H9 (cell line): ENCODE data around the gene FRMD1. TPM values are rescaled to one million over a fixed set of nuclear protein-coding genes. Genes with fewer than 3 reads are reported as not detected.

Experiments used
- DNase-seq: peaks from one replicate; pipeline ENCODE4 v3.0.0-alpha.2; 2017
- H2AFZ ChIP-seq: one replicate; pipeline ENCODE4 v1.6.1; 2013; ENCODE audit warnings: mild to moderate bottlenecking, low read length, control low read depth, moderate library complexity
- H2AK5ac ChIP-seq: 2 replicates; pipeline ENCODE4 v1.6.1; 2013; ENCODE audit warnings: low read length, control low read depth, mixed read lengths; ENCODE audit not compliant: insufficient read length
- H2BK120ac ChIP-seq: one replicate; pipeline ENCODE4 v1.6.1; 2013; ENCODE audit warnings: low read depth, mild to moderate bottlenecking, low read length, control low read depth, inconsistent platforms; ENCODE audit not compliant: poor library complexity, severe bottlenecking
- H2BK12ac ChIP-seq: 2 replicates; pipeline ENCODE4 v1.6.1; 2013; ENCODE audit warnings: low read length, control low read depth, mixed read lengths, low read depth; ENCODE audit not compliant: insufficient read length
- H2BK15ac ChIP-seq: 2 replicates; pipeline ENCODE4 v1.6.1; 2013; ENCODE audit warnings: low read depth, low read length, control low read depth
- H2BK20ac ChIP-seq: one replicate; pipeline ENCODE4 v1.6.1; 2013; ENCODE audit warnings: low read depth, mild to moderate bottlenecking, low read length, control low read depth, inconsistent platforms; ENCODE audit not compliant: poor library complexity, severe bottlenecking
- H2BK5ac ChIP-seq: 2 replicates; pipeline ENCODE4 v1.6.1; 2013; ENCODE audit warnings: low read length, control low read depth, mixed read lengths; ENCODE audit not compliant: insufficient read length
- H3K14ac ChIP-seq: 2 replicates; pipeline ENCODE4 v1.6.1; 2013; ENCODE audit warnings: low read length, control low read depth; ENCODE audit not compliant: insufficient read depth
- H3K18ac ChIP-seq: 2 replicates; pipeline ENCODE4 v1.6.1; 2013; ENCODE audit warnings: low read depth, mild to moderate bottlenecking, mixed read lengths, low read length, control low read depth; ENCODE audit not compliant: insufficient read length
- H3K23ac ChIP-seq: 2 replicates; pipeline ENCODE4 v1.6.1; 2013; ENCODE audit warnings: low read length, control low read depth, mixed read lengths, low read depth; ENCODE audit not compliant: insufficient read length
- H3K23me2 ChIP-seq: 2 replicates; pipeline ENCODE4 v1.6.1; 2013; ENCODE audit warnings: low read depth, mild to moderate bottlenecking, mixed read lengths, low read length, control low read depth; ENCODE audit not compliant: insufficient read length, poor library complexity, severe bottlenecking
- H3K27ac ChIP-seq: 2 replicates; pipeline ENCODE4 v1.5.1; 2013; ENCODE audit warnings: low read length, control low read depth, mixed read lengths, low read depth; ENCODE audit not compliant: insufficient read length
- H3K27me3 ChIP-seq: 2 replicates; pipeline ENCODE4 v1.6.1; 2013; ENCODE audit warnings: low read length, control low read depth, inconsistent platforms; ENCODE audit not compliant: insufficient read depth
- H3K4ac ChIP-seq: 2 replicates; pipeline ENCODE4 v1.6.1; 2013; ENCODE audit warnings: low read depth, mild to moderate bottlenecking, control low read depth, inconsistent platforms, low read length, moderate library complexity
- H3K4me1 ChIP-seq: 2 replicates; pipeline ENCODE4 v1.6.1; 2013; ENCODE audit warnings: low read length, control low read depth, inconsistent platforms; ENCODE audit not compliant: insufficient read depth
- H3K4me2 ChIP-seq: 2 replicates; pipeline ENCODE4 v1.6.1; 2013; ENCODE audit warnings: low read length, control low read depth, mixed read lengths; ENCODE audit not compliant: insufficient read length, insufficient read depth
- H3K56ac ChIP-seq: 2 replicates; pipeline ENCODE4 v1.6.1; 2013; ENCODE audit warnings: low read depth, mild to moderate bottlenecking, mixed read lengths, low read length, control low read depth; ENCODE audit not compliant: insufficient read length
- H3K79me1 ChIP-seq: 2 replicates; pipeline ENCODE4 v1.6.1; 2013; ENCODE audit warnings: low read depth, mild to moderate bottlenecking, moderate library complexity, low read length, control low read depth, inconsistent platforms; ENCODE audit not compliant: insufficient read depth, poor library complexity, severe bottlenecking
- H3K79me2 ChIP-seq: 2 replicates; pipeline ENCODE4 v1.6.1; 2013; ENCODE audit warnings: low read length, control low read depth, inconsistent platforms; ENCODE audit not compliant: insufficient read depth
- H3K9ac ChIP-seq: 2 replicates; pipeline ENCODE4 v1.6.1; 2013; ENCODE audit warnings: low read length, control low read depth, mixed read lengths; ENCODE audit not compliant: insufficient read length; ENCODE audit errors: extremely low read depth
- H3K9me3 ChIP-seq: one replicate; pipeline ENCODE4 v1.6.1; 2013; ENCODE audit warnings: low read depth, low read length, inconsistent platforms; ENCODE audit not compliant: control insufficient read depth
- H3T11ph ChIP-seq: one replicate; pipeline ENCODE4 v1.6.1; 2013; ENCODE audit warnings: mild to moderate bottlenecking, low read length, control low read depth, inconsistent platforms
- H4K20me1 ChIP-seq: one replicate; pipeline ENCODE4 v1.6.1; 2013; ENCODE audit not compliant: control insufficient read depth, insufficient read length, insufficient read depth
- H4K5ac ChIP-seq: 2 replicates; pipeline ENCODE4 v1.6.1; 2013; ENCODE audit warnings: low read depth, mild to moderate bottlenecking, mixed read lengths, low read length, control low read depth; ENCODE audit not compliant: insufficient read length
- H4K8ac ChIP-seq: replicated peaks from 2 replicates; pipeline ENCODE4 v1.6.1; 2013; ENCODE audit warnings: low read length, control low read depth, mixed read lengths, low read depth; ENCODE audit not compliant: insufficient read length
- H4K91ac ChIP-seq: 2 replicates; pipeline ENCODE4 v1.6.1; 2013; ENCODE audit warnings: low read depth, mild to moderate bottlenecking, moderate library complexity, mixed read lengths, low read length, control low read depth; ENCODE audit not compliant: insufficient read length
- H3K27ac Mint-ChIP-seq, 3 experiments: 2 replicates in 2 of 3; 3 replicates in 1 of 3; pipeline ENCODE4 v1.8.0; 2020 to 2021; ENCODE audit warnings: mixed read lengths in 3 of 3, mild to moderate bottlenecking in 1 of 3, moderate library complexity in 1 of 3
- H3K27me3 Mint-ChIP-seq: 2 replicates; pipeline ENCODE4 v1.8.0; 2021; ENCODE audit warnings: low read depth, mild to moderate bottlenecking, moderate library complexity, mixed read lengths
- H3K36me3 Mint-ChIP-seq, 3 experiments: 2 replicates in 2 of 3; 3 replicates in 1 of 3; pipeline ENCODE4 v1.8.0; 2020 to 2021; ENCODE audit warnings: low read depth in 3 of 3, mixed read lengths in 3 of 3; ENCODE audit not compliant: insufficient read depth in 1 of 3
- H3K4me1 Mint-ChIP-seq, 2 experiments: 2 replicates each; pipeline ENCODE4 v1.8.0; 2020; ENCODE audit warnings: mixed read lengths in 2 of 2
- H3K4me3 Mint-ChIP-seq, 2 experiments: 2 replicates in 1 of 2; 3 replicates in 1 of 2; pipeline ENCODE4 v1.8.0; 2020 to 2021; ENCODE audit warnings: mild to moderate bottlenecking in 2 of 2, mixed read lengths in 2 of 2, moderate library complexity in 1 of 2
- H3K9me3 Mint-ChIP-seq, 2 experiments: 2 replicates in 1 of 2; 3 replicates in 1 of 2; pipeline ENCODE4 v1.8.0; 2020; ENCODE audit warnings: mild to moderate bottlenecking in 2 of 2, mixed read lengths in 2 of 2, moderate library complexity in 1 of 2
- CTCF ChIP-seq: fragments of 200-600 bp; sonication (generic); conservative IDR thresholded peaks from 3 replicates; pipeline ENCODE4 v1.8.0; 2021; ENCODE audit warnings: antibody characterized with exemption, mild to moderate bottlenecking
- WGBS: extraction: QIAGEN DNeasy Blood & Tissue Kit; methylation state at CpG from one replicate; pipeline ENCODE4 v1.1.7; 2013; ENCODE audit warnings: missing lambda C conversion rate, low lambda C conversion rate, mixed read lengths; ENCODE audit not compliant: insufficient read length; ENCODE audit errors: extremely low coverage; 5-methylcytosine and 5-hydroxymethylcytosine counted together
- total RNA-seq: library from RNA; stranded (reverse); gene quantifications from 2 replicates; pipeline ENCODE4 v1.2.1, GENCODE V29; 2021

Gene FRMD1
- total RNA-seq, 1 experiment from 2014 or later: not detected

DNA sequence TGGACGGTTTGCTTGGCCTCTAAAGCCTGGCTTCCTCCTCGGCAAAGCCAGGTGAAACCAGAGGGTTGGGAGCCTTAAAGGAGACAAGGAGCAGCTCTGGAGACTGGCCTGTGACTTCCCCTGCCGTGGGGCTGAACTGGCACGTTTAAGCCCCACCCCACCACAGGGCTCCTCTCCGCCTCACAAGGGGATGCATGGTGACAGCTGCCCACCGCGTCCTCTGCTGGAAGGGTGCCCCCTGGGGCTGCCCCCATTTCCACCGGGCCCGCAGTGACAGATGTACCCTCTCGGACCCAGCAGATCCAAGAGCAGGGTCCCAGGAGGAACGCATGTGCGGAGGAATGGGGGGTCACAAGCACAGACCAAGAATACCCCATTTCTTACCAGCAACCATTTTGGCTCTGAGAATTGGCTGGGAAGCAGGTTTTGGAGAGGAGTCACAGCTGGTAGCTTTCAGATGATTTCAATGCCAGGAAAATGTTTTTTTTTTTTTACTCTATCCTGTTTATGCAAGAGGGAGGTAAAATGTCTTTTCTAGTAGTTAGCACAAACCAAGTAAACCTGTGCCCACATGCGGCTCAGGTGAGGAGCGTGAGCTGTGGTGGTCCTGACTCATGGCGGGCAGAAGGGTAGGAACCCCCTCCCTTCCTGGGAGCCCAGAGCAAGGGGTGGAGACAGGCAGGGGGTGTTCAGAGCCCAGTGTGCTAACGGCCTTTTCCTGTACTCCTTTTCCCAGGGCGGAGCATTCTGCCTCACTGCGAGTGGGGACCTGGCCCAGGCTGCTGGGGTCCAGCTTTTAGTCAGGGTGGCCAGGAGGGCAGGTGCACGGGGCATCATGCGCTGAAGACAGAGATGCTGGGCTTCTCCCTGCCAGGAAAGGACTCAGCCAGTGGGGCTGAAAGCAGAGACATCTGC, 33.0 kb downstream of the FRMD1 start:
- Histone ChIP-seq H3K4ac (no peak overlapping the region), H2AK5ac (no peak overlapping the region), H3K4me1 (no peaks in the 10 kb centered on the region), H3K4me2 (no peak overlapping the region), H2BK5ac (no peak overlapping the region), H3K23me2 (peaks cover 3% of the 10 kb centered on the region), H2BK20ac (no peak overlapping the region), H3K9ac (no peak overlapping the region), H3K79me2 (no peaks in the 10 kb centered on the region), H3K23ac (no peak overlapping the region), H4K8ac (no peak overlapping the region), H3T11ph (no peak overlapping the region), H2BK15ac (no peak overlapping the region), H3K27me3 (no peaks in the 10 kb centered on the region), H3K18ac (no peak overlapping the region), H3K79me1 (no peaks in the 10 kb centered on the region), H4K5ac (no peak overlapping the region), H3K14ac (no peak overlapping the region; the same call in 1 of the 2 replicates), H4K20me1 (no peaks in the 10 kb centered on the region), H3K9me3 (peaks cover 3% of the 10 kb centered on the region), H3K27ac (no peak overlapping the region), H2AFZ (no peak overlapping the region), H3K56ac (no peak overlapping the region), H4K91ac (no peak overlapping the region), H2BK120ac (no peak overlapping the region), H2BK12ac (no peak overlapping the region)
- Mint-ChIP-seq H3K36me3 (peaks cover 0 to 9% (median 4%) of the 10 kb centered on the region in 3 experiments; a peak in 3 of 7 replicates), H3K27me3 (no peaks in the 10 kb centered on the region; the same call in 1 of the 2 replicates), H3K27ac (no peak overlapping the region), H3K4me3 (no peak overlapping the region), H3K9me3 (peaks cover 3 to 14% of the 10 kb centered on the region in 2 experiments), H3K4me1 (no peaks in the 10 kb centered on the region)
- no CpG with 5 or more reads among the region's 20 CpGs for WGBS
- DNase-seq: no peak
- TF ChIP-seq CTCF: no peak
